Measurements from ENCODE around the gene ITGAV. TPM values are rescaled to one million over a fixed set of nuclear protein-coding genes. Genes with fewer than 3 reads are reported as not detected.
"Not testable (repeated sequence)": the region's sequence is repeated elsewhere in the genome, so short reads cannot be mapped to it uniquely, and the experiment has no call there.

ITGAV gene
- total RNA-seq: 694 and 876 TPM in 2 replicates

DNA sequence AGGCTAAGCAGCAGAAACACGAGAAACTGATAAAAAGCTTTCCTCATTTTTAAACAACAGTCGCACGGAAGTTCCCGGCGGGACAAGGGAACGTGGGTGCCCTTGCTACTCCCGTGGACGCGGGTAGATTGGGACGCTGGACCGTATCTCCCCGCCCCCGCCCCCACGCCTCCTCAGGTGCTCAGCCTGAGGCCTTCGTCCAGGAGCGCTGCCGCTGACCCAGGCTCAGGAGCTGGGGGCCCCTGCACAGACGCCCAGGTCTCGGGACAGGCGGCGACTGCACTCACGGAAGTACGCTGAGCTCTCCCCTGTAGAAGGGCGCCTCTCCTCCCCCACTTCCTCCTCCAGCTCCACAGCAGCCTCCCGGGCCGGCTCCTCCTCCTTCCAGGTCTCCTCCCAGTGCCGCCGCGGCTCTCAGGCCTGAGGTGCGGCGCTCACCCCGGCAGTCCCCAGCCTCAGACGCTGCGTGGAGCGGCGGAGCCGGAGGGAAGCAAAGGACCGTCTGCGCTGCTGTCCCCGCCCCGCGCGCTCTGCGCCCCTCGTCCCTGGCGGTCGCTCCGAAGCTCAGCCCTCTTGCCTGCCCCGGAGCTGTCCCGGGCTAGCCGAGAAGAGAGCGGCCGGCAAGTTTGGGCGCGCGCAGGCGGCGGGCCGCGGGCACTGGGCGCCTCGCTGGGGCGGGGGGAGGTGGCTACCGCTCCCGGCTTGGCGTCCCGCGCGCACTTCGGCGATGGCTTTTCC lies at the start of gene ITGAV:
TSS of gene ITGAV (plus strand) at position 445 of the 738 bp plus-strand sequence. CDS start at position 728, 283 bp downstream.
- peak; percentile 86 for DNase-seq (ENCODE audit: low read depth)

DNA sequence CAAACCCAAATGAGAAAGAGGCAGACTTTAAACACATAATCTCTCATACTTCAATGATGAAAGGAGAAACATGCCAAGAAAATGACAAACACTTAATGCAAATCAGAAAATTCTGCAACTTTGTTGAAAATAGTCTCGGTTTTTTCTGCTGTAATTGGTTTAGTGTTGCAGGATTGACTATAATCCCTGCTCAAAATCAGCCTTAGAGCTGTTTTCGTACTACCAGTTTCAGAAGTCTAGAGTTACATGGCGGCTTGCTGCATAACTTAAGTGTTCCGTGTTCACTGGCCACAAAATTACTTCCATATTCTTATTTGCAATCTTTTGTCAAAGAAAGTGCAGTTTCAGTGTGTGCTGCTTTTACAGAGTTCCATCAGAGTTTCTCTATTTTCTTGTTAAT lies 48.9 kb upstream of the ITGAV start:
- DNase-seq (ENCODE audit: low read depth): no peak

DNA sequence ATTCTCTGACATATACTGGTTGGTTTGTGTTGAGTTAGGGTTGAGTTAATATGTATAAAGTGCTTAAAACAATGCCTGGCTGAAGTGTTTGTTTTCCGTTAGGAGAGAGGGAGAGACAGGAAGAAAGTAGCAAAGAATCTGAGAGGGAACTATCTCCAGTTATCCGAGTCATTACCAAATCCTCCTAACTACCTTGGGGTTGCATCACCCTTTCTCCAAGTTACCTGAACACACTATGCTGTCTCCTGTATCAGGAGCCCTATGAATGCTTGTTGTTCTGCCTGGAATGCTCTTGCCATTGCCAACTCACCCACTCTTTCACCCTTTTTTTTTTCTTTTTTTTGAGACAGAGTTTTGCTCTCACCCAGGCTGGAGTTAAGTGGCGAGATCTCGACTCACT lies 47.9 kb upstream of the ITGAV start:
- DNase-seq (ENCODE audit: low read depth): peak; percentile 68

DNA sequence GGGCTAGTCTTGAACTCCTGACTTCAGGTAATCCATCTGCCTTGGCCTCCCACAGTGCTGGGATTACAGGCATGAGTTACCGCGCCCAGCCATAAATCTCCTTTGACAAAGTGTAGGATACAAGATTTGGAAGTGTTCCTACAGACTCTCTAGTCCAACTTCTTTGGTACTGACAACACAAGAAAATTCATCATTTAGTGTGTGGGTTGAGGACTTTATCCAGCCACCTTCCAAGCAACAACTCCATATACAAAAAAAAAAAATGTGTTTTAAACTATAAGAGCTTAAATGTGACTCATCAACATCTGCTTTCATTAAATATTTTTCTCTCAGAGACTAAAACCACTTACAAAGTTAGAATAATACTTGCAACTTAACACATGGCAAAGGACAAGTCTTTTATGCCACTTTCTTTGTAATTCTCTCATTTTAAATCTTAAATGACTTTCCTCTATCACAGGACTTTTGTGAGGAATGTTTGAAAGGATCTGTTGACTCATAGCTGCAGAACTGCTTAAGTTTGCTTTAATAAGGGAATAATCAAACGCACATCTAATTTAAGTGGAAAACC lies 46.2 kb upstream of the ITGAV start:
- peak; percentile 86 for DNase-seq (ENCODE audit: low read depth)

DNA sequence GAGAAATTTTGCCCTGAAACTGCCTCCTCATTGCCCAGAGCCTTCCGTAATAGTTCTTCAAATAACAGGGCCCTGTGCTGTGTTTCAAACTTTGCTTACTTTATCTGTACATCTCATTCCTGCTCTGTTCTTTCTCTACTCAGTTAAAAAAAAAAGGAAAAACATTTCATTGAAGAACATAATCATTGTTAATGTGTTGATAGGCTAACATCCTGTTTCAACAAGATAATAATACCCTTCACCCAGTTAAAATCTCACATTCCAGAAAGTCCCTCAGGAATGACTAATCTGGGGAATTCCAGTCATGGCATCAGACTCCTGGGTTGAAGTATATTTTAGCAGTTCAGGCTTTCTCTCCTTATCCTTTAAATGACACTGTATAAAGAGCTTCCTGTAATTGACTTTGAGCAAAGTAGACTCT lies 45.6 kb upstream of the ITGAV start:
- DNase-seq (ENCODE audit: low read depth): peak; percentile 98

DNA sequence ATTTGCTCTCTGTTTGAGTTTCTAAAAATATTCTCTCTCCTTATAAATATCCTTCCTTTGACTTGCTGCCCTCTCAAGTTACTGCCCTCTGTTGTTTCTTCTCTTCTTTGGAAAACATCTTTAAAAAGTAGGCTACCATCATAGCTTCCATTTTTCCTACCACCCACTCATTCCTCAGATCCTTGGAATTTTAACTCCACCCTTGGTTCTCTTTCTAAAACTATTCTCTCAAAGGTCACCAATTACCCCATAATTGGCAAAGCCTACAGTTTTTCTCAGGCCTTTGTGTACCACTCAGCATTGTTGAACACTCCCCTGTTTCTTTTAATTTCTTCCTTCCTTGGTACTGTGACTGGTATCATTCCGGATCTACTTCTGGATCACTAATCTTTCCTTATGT lies 43.0 kb upstream of the ITGAV start:
- DNase-seq (ENCODE audit: low read depth): peak; percentile 70

DNA sequence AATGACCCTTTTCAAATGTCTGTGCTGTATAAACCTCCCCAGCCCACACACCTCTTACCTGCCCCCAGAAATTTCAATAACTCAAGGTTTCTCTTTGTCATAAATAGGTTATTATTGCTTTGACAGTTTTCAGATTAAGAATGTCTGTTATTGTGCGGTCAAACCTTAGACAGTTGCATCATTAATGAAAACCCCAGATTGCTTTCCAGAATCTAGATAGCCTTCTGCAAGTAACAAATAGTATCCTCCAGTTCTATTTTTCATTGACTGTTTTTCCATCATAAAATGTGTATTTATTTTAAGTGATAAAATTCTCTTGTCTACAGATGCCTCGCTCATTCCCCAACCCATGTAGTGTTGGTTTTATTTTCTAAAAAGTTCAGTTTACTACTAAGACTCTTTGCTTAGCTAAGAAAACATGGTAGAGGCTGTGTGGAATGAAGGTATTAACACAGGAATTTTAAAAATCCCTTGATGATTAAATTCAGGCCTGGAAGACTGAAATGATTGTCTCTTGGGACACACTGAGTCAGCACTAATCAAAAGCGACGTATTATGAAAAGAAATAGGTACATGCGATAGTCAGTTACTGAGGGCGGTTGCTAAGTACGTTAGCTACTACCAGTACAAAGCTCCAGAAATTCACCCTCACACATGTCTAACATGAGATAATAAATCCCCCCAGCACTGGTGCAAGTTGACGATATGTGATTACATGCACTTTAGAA lies 38.4 kb upstream of the ITGAV start:
- no peak for DNase-seq (ENCODE audit: low read depth)

DNA sequence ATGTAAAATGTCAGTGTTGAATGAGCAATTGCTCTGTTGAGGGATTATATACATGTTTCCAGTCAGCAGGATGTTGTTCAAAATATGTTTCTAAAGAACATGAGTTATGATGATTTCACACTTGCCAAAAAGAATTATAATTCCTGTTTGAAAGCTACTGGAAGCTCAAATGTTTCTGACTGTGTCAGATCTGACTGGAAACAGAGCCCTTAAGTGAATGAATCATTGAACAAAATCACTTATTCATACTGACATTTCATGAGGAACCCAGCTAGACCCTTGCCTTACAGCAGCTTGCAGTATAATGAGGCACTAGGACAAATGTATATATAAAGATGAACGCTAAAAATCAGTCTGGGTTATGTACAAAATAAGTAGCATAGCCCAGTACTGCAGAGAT lies 35.4 kb upstream of the ITGAV start:
- no peak for DNase-seq (ENCODE audit: low read depth)

DNA sequence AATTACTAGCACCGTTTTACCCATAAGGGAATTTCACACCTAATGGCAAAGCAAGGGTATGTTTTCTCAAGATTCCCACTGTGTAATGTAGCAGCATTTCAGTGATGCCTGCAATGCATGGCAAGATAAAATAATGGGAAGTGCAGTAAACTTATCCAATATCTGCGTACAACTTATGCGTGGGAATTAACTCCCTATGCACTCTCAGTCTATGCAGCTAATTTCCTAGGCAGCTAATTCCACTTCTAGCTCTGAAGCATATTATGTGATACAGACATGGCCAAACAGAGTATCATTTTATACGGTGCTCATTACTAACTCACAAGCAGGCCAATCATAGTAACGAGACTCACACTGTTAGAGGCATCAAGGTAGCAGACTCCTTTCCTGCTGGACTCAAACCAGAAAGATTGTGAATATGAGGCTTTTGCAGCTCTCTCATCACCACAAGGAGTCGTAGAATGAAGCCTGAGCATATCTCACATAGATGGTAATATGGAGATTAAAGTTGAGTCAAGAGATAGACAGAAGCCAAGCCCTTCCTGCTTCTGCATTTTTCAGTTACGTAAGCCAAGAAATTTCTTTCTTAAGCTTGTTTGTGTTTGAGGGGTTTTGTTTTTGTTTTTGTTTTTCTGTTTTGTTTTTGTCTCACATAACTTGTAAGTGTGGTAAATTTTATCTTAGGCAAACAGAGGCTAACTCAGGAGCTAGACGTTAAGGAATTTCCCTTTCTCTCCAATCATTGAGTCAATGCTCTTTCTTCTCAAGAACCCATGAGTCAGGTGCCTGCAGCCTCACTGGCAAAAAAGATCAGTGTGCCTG lies 34.8 kb upstream of the ITGAV start:
- peak; percentile 58 for DNase-seq (ENCODE audit: low read depth)

DNA sequence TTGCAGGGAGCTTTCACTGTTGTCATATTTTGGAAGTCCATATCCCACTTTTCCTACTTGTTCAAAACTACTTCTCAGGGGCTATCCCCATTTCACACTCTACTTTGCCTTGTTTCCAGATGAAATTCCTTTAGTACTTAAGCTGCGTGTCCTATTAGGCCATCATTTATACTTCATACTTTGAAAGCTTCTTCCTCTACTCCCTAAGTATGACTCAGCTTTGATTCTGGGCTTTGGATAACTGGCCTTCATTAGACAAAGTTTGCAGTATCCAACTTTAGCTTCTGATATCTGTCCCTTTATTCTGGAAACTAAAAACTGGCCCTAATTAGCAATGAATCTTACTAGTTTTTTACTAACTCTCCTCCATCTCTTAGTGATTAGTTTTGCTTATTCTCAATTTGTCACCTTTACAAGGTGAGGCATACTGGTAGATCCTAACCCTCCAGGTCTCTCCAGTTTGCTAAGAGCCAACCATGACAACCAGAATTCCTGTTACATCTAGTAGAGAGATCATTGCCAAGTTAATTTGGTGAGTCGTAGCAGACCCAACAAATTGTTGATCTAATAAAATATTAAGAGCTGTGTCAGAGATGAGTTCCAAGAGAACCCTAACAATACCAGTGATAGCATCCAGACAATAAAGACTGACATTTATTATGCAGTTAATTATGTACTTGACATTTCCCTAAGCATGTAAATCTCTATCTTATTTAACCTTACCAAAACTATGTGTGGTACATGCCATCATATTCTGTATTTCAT lies 31.2 kb upstream of the ITGAV start:
- DNase-seq (ENCODE audit: low read depth): peak; percentile 40

DNA sequence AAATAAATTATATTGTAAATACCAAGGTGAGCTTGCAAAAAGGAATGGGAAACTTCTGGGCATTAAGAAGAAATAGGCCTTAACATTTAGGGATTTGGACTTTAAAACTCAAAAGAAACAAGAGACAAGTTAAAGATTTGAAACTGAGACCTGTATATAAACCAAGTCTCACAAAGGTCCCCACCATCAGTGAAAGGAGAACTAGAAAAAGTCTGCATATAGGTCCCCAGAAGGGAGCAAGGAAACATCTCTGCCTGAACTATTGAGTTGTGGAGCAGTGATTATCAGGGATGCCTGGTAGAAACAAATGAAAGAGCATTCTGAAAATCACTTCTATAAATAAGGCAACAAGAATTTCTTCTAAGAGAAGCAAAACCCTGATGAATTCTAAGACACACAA lies 30.5 kb upstream of the ITGAV start:
- no peak for DNase-seq (ENCODE audit: low read depth)

DNA sequence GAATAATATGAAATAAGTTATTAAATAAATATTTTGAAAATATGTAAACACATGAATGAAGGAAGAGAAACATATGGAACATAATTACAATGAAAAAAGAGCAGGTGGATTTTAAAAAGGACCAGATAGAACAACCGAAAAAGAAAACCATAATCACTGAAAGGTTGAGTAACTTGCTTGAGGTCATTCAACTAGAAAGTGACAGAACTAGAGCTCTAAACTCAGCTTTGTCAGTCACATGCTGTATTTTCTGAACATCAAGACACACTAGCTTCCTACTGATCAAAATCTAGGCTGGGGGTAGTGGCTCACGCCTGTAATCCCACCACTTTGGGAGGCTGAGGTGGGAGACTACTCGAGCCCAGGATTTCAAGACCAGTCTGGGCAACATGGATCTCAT lies 30.0 kb upstream of the ITGAV start:
- no peak for DNase-seq (ENCODE audit: low read depth)

DNA sequence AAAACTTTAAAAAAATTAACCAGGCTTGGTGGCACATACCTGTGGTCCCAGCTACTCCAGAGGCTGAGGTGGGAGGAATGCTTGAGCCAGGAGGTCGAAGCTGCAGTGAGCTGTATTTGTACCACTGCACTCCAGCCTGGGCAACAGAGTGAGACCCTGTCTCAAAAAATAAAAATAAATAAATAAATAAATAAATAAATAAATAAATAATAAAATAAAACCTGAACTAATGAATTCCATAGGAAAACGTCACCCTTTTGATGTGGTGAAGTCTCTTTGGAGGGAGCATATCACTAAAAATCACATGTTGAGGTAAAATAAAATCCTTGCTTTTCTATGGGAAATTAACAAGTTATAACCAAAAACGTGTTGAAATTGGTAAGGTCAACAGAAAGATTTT lies 29.6 kb upstream of the ITGAV start:
- DNase-seq (ENCODE audit: low read depth): no peak

DNA sequence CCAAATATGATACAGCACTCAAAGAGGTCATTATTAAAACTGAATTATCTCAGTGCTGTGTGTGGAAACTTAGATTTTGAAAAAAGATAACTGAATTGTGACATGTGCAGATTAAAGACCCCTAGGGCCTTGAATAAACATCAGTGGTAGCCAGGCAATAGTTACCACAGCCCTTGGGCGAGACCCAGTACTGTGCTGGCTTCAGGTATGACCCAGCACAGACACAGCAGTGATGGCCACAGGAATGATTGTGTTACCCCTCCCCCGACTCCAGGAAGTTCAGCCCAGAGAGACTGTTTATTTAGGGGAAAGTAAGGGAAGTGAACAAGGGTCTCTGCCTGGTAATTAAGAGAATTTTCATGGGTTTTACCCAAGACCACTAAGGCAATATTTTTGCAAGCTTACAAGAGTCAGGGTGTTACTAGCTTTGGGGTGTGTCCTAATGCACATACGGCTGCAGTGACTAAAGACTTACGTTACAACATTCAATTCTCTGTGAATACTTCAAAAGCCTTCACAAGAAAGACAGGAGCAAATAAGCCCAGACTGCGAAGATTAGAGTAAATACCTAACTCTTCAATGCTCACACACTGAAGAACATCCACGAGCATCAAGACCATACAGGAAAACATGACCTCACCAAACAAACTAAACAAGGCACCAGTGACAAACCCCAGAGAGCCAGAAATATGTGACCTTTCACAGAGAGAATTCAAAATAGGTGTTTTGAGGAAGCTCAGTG lies 28.2 kb upstream of the ITGAV start:
- DNase-seq (ENCODE audit: low read depth): no peak

DNA sequence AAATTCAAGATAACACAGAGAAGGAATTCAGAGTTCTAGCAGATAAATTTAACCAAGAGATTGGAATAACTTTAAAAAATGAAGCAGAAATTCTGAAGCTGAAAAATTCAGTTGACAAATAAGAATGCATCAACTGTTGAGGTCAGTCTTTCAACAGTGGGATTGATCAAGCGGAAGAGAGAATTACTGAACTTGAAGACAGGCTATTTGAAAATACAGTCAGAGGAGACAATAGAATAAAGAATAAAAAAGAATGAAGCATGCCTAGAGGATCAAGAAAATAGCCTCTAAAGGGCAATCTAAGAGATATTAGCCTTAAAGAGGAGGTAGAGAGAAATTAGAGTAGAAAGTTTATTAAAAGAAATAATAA lies 27.7 kb upstream of the ITGAV start:
- no peak for DNase-seq (ENCODE audit: low read depth)

DNA sequence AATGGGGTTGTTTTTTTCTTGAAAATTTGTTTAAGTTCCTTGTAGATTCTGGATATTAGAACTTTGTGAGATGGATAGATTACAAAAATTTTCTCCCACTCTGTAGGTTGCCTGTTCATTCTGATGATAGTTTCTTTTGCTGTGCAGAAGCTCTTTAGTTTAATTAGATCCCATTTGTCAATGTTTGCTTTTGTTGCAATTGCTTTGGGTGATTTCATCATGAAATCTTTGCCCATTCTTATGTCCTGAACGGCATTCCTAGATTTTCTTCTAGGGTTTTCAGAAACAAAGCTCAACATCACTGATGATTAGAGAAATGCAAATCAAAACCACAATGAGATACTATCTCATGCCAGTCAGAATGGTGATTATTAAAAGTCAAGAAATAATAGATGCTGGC lies 21.3 kb upstream of the ITGAV start:
- DNase-seq (ENCODE audit: low read depth): peak; percentile 72

DNA sequence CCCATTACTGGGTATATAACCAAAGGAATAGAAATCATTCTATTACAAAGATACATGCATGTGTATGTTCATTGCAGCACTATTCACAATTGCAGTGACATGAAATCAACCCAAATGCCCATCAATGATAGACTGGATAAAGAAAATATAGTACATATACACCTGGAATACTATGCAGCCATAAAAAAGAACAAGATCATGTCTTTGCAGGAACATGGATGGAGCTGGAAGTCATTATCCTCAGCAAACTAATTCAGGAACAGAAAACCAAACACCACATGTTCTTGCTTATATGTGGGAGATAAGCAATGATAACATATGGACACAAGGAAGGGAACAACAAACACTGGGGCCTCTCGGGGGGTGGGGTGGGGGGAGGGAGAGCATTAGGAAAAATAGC lies 20.7 kb upstream of the ITGAV start:
- not testable (repeated sequence) for DNase-seq (ENCODE audit: low read depth)

DNA sequence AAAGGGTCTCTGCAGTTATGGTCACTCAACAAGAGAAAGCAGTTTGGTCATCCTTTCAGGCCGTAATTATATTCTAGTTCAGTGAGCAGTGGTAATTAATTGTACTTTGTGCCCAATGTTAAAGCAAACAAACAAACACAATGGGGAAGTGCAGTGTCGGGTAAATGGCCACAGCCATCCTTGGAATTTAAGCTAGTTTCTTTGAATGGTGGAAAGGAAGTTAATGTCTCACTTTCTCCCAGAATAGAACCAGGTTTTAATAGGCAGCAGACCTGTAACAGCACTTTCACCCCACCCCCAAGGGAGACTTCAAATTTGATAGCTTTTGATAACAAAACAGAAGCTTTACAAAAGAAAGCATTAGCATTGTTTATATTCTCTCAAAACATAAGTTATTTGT lies 20.0 kb upstream of the ITGAV start:
- peak; percentile 99 for DNase-seq (ENCODE audit: low read depth)

DNA sequence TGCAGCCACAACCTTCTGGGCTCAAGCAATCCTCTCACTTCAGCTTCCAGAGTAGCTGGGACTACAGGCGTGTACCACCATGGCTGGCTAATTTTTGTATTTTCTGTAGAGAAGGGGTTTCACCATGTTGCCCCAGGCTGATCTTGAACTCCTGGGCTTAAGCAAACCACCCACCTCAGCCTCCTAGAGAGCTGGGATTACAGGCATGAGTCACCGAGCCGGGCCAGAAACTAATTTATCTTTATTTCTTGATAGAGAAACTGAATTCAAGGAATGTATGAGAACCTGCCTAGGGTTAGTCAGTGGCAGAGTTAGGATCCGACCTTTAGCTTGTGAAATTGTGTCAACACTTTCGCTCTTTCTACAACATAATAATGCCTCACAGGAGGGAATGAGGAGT lies 19.3 kb upstream of the ITGAV start:
- DNase-seq (ENCODE audit: low read depth): peak; percentile 99

DNA sequence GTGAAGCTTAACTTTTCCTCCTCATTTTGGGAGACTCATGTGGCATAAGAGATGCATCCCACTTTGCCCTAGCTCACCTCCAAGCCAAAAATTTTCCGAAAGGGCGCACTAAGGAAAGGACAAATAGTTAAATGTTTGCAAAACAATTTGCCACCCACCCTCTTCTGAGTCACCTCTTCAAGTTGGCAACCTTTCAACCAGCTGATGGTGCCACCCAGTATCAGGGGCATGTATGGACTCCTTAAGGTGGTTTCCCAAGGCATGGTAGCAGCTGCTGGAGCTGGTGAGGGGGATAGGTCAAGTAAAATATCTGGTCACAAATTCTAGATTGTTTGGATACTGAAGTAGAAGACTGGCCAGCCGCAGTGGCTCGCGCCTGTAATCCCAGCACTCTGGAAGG lies 17.2 kb upstream of the ITGAV start:
- peak; percentile 90 for DNase-seq (ENCODE audit: low read depth)

DNA sequence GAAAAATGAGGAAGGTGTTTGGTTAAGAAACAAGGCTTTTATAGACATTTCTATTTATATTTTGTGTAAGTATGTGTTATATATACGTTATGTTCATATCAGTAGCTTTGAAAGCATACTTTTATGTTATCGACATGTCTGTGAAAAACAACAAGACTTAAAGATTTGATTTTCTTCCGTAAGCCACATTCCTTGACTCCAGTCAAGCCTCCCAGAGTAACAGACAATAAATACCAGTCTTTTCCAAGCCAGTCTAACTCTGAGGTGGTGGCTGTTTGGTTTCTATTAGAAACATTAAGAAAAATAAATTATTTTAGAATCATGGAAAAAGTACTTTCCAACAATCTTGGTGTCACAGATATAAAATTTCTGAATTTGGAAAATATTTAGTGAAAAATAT lies 16.3 kb upstream of the ITGAV start:
- DNase-seq (ENCODE audit: low read depth): peak; percentile 74
